Fibroblast of skin of scalp (primary cell): Measurements from ENCODE around the gene DLG2.

Experiments
- DNase-seq: peaks from one replicate; pipeline ENCODE4 v3.0.0-alpha.2; 2013

Gene DLG2

DNA sequence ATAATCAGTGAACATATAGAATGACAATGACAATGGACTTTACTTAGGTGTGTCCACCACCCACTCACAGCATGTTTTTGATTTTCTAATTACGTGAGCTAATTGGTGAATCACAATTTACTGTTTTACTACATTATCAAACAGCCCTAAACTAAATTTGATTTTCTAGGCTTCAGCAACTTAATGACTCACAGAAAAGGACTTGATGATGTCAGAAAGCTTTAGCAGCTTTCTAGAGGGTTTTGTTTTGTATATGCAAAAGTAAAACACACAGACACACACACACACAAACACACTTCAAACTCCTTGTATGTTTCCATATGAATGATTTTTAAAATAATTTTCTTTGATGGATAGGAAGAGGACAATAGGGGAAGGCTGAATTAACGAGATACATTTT lies 1462.4 kb downstream of the DLG2 start:
- peak; percentile 1 for DNase-seq

DNA sequence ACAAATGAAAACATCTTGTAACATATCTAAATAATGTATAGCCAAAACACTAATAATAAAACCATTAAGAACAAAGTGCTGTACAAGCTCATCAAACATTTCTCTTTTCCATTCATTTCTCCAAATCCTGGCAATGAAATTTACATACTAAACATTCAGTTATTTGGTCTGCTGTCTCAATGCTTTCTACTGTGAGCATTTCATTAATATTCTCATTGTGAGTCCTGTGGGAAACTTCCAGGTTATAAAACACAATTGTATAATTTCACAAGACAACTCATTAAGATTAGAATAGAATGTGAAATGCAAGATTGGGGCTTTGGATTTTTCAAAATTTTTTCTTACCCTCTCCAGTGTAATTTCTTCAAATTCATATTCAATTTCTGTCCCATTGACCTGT lies 1464.0 kb downstream of the DLG2 start:
- DNase-seq: no peak

DNA sequence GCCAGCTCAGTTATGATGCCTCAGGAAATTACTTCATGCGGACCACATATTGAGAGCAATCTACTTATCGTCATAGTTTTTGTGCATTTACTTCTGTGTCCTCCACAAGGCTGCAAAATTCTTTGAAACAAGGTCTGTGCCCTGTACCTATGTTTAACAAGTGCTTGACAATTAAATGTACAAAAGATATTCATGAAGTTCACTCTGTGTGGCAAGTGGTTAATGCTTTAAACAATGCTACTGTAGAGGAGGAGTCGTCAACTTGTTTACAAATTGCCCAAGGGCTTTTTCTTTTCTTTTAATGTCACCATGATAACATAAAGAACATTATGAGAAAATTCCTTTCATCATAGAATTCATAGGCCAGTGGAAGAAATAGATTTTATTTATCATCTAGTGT lies 1469.5 kb downstream of the DLG2 start:
- DNase-seq: no peak

DNA sequence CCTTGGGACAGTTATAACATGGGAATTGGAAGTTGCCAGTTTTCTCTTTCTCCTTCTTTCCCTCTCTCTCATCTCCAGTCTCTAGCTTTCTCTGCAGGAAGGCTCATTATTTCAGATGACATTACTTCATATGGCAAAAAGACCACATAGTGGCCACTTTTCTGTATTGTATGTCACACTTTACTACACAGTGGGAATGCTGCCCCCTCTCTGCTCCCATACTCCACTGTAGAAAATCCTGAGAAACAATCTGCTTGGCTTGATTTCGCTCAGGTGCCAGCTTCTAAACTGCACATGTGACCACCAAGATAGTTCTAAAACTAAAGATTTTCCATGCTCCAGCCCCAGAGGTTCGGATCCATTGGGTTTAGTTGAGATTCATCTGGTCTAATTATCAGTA lies 1480.3 kb downstream of the DLG2 start:
- no peak for DNase-seq

DNA sequence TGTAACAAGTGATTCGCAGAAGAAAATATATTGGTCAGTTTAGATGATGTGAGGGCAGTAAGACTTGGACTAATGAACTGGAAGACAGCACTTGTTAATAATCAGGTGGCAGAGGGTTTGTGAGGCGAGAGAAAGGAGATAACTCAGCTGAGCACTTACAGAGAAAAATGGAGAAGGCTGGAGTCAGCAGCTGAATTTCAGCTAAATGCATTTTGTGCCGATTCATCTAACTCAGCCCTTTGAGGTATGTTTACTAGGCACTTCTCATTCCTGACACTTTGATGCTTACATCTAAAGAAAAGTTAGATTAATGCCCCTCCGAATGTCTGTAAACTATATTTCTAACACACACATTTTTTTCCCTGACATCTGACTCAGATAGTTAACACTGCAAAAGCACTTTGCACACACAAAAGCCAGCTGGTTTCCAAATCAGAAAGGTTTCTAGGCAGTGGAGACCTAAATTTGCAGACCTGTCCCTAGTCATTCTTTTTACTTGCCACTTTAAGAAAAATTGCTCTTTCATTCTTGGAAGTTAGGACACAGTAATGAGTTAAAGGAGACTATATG lies 1481.4 kb downstream of the DLG2 start:
- no peak for DNase-seq

DNA sequence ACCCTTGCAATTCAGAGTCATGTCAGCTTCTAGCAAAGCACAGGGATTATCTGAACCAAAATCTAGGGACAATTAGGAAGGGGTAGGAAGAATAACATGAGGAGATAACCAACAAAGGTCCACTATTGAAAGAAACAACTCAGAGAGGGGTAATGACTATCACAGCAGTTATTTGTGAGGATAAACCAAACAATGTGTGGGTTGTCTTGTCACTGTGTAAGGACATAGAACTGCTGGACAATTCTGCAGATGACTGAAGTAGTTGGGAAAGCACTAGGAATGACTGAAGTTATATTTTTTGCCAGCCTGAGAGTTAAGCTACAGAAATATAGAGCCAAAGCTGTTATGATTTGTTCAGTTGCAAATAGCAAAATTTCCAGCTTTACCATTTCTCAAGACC lies 1482.6 kb downstream of the DLG2 start:
- DNase-seq: no peak

DNA sequence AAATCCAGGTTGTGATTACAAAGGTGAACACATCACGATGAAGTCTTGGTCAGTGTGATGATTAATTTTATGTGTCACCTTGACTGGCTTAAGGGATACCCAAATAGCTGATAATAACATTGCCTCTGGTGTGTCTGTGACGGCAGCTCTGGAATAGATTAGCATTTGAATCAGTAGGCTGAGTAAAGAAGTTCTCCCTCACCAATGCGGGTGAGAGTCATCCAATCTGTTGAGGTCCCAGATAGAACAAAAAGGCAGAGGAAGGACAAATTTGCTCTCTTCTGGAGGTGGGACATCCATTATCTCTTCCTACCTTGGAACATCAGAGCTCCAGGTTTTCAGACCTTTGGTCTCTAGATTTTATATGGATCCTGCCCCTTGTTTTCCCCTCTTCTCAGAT lies 1484.7 kb downstream of the DLG2 start:
- no peak for DNase-seq

DNA sequence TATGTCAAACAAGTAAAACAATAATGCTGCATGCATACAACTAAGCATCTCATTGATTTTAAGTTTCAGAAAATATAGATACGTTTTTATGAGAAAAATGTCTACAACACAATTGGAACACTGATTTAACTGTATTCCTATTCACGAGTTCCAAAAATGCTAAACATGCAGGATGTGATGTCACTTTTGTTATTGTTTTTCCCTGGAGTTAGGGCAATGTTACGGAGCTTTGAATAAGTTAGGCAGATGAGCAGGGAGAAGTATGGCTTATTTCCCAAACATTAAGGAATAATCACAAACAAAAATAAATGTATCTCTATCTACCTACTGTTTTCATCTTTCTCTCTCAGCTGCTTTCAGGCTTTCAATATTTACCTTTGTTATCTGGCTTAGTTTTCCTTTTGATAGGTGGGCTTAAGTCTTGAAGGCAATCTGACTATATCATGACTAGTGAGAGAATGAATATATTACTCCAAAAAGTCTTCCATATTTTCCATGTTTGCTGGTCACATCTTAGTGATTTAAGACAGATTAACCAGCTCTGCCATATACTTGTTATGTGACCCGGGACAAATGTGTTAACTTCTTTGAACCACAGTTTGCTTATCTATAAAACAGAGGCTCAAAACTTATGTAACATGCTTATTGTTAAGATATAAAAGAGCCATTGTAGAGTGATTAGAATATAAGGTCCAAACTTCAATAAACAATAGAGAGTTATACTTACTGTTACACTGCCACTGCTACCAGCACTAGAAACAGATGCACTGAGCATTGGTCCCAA lies 1486.6 kb downstream of the DLG2 start:
- DNase-seq: no peak

DNA sequence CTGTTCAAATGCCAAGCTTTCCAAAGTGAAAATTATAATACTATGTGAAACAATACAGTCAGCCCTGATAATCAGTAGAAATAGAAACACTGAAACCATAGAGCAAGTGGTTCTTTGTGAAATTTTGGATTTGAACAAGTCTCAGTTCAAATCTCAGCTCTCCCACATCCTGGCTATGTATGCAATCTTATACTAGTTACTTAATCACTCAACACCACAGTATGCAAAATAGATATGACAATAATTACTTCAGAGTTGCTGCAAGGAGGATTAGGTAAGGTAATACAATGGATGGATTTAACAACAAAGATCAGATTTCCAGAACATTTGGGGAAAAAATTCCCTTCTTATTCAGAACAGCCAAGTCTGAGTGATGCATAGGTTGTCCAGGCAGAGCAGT lies 1489.2 kb downstream of the DLG2 start:
- no peak for DNase-seq

DNA sequence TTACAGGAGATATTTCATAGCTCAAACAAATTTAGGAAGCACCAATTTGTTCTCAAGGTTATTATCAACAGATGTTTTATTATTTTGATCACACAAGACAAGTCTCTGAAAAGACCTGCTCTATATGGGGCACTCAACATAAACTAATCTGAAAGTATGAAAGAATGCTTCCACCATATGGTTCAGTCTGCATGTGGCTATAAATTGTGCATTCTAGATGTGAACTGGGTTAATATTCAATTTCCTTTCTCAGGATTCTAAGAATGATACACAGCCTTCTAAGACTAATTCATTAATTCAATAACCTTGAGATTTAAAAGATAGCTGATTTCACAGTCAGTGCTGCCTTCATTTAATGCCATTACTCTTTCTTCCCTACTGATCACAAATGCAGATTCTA lies 1489.6 kb downstream of the DLG2 start:
- no peak for DNase-seq

DNA sequence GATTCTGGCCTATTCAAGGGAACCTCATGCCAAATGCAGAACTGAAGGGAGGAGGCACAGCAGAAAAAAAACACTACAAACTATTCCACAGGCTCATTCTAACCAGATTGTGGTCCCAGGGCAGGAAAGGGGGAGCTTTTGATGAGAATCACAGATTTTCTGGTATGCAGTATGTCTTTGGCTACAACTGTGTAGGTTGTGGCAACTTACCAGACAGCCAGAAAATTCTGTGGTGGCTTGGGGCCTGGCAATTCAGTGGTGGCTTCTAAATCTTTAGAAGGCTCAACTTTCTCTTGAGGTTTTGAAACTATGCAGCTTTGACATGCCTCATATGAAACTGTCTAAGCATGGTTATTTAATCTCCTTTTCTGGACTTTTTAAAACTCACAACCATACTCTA lies 1490.2 kb downstream of the DLG2 start:
- peak; percentile 70 for DNase-seq

DNA sequence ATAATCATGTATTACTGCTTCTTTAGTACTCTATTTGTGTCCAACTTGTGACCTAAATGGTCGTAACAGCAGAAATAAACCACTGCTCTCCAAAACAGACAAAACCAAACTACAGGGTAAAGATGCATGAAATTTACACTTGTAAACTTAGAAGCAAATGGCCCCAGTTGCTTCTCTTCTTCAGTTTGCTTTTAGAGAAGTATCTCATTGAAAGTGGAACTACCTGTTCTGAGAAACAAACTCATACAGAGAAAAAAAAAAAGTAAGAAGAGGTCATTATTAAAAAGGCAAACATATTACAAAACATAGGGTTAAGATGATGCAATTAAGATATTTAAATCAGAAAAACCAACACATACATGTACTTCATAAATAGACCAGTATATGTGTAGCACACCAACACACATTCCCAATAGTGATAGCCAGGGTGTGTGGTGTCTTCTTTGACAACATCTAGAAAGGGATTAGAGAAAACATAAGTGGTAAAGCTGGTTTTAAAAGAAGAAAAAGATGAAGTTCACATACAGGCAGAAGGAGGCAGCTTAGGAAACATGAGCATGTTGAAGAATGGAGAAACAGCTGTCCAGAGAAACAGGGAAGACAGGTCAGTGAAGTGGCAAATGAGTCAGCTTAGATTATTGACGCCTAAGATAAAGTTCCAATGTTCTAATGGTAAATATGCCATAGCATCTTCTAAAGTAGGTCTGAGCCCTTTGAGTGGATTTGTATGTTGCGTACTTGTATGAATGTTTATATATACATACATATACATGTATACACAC lies 1496.3 kb downstream of the DLG2 start:
- no peak for DNase-seq

DNA sequence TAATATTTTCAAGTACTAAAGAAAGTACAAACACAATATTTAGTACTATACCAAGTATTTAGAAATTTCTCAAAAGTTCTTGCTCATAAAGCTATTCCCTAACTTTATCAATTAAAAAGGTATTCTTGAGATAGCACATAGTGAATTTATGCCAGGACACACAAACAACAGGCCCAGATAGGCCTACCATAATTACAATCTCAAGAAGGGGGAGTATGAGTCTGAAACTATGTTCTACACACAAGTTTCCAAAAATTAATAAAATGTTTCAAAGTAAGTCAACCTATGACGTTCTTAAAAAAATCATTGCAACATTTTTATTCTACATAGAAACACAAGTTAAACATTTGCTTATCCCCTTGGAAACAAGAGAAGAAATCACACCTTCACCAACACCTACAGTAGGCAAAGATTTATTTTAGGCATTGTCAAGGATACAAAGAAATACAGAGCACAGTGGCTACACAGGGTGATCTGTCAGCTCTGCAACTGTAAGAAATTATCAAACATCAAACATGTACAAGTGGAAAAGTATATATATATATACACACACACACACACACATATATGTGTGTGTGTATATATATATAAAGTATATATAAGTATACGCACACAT lies 1497.1 kb downstream of the DLG2 start:
- no peak for DNase-seq

DNA sequence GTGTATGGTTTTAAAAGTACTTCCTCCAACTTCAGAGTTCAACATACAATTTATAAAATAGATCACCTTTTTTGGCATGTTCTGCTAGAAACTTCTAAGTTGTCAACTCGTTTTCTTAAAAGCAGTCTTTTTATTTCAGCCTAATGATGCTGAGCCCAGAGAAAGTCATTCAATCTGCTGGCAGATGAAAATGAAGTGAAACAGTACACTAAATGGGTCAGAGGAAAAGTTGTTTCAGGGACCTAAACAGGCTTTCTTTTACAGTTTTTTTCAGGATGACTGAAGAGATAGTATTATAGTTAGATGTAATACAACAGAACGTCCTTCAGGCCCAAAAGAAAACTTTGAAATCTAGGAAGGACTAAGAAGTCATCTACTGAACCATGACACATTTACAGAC lies 1498.3 kb downstream of the DLG2 start:
- no peak for DNase-seq

DNA sequence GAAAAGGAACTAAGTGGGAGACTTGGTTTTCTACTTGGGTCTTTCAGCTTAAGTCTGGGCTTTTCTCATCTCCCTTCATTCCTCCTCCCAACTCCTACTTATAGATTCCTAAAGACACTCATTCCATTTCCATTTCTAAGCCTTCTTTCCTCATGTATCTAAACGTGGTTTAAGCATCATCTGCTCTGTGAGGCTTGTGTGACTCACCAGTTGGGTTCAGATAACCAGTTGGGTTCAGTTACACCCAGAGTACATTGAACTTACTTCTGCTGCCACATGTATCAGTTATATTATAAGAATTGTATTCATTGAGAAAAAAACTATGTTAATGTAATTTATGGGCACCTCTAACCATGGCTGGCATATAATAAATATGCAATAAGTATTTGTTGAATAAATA lies 1509.8 kb downstream of the DLG2 start:
- no peak for DNase-seq

DNA sequence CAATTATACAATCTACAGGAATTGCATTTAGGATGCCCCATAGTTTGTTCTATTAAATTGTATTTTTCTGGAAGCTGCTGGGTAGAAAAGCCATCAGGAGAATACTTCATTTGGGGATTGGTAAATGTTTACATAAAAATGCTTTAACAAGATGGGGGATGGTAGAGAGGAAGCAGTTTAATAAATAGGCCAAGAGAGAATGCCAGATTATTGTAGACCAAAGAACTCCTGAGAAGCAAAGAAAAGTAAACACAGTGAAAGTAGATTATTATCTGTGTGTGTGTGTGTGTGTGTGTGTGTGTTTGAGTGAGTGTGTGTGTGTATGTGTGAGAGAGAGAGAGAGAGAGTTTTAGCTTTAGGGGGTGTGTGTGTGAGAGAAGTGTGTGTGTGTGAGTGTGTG lies 1520.6 kb downstream of the DLG2 start:
- DNase-seq: no peak

DNA sequence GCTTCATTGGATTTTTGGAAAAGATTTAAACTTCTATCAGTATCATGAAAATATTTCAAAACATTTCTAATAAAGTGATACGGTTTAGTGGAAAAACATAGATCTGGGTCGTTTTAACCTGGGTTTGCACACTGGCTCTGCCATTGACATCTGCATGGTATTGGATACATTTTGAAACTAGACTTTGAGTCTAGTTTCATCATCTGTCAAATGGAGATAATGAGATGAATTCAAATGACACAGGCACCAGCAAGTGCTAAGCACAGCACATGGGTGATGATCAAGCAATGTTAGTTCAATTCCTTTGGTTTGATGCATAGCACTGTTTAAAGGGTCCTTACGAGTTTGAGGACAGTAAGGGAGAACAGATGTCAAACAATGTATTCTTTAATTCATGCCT lies 1522.0 kb downstream of the DLG2 start:
- no peak for DNase-seq

DNA sequence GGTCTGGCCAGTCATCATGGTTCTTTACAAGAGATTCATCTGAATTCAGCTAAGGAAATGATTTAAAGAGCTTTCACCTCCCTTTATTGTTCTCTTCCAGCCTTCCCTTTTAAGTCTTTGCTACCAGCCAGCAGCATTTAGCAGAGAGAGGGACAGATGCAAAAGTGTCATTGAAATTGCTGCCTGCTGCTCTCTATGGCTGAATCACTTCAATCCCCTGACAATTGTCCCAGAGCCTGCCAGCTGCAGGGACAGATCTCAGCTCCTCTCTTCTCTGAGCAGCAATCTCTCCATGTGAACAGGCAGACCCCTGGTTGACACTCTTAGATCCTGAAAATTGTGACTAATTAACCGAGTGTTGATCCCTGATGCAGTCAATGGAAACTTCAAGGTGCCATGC lies 1524.0 kb downstream of the DLG2 start:
- DNase-seq: no peak

DNA sequence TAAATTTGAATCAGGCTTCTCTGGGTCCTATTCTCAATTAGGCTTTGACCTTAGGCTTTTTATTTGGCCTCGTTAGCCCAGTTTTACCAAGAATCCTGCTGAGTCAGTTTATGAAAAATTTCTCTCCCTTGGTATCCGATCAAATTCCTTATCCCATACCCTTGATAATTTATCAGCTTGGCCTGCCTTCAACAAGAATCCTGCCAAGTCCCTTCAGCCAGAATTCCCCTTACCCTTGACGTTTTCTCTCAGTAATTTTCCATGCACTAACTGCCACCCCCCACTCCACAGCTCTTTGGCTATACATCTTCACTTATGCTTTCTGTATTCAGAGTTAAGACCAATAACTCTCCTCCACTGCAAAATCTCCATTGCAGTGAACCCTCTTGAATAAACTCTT lies 1530.0 kb downstream of the DLG2 start:
- no peak for DNase-seq

DNA sequence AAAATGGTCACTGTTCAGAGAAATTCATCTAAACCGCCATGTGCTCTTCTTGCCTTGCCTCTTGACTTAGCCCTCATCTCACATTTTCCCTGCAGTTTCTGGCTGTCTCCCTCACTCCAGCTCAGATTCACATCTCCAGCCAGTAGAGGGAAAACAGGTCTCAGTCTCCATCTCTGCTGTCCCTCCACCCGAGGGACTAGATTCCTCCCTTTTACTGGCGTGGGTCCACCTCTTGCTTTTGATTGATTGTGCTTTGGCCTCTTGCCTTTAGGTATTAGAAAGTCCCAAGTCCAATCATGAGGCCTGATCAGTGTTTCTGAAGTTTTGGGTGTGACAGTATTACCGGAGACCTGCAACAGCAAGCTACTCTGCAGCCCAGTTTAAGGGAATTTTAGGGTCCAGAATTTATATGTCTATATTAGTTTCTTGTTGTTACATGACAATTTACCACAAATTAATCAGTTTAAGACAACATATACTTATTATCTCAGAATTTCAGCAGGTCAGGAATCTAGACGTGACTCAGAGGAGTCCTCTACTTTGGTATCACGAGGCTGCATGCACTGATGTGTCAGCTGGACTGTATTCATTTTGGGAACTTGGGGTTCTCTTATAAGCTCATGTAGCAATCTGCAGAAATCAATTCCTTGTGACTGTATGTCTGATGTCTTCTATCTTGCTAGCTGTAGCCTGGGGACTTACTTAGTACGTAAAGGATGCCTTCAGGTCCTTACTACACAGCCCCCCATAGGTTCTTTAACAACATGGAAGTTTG lies 1535.7 kb downstream of the DLG2 start:
- DNase-seq: no peak

DNA sequence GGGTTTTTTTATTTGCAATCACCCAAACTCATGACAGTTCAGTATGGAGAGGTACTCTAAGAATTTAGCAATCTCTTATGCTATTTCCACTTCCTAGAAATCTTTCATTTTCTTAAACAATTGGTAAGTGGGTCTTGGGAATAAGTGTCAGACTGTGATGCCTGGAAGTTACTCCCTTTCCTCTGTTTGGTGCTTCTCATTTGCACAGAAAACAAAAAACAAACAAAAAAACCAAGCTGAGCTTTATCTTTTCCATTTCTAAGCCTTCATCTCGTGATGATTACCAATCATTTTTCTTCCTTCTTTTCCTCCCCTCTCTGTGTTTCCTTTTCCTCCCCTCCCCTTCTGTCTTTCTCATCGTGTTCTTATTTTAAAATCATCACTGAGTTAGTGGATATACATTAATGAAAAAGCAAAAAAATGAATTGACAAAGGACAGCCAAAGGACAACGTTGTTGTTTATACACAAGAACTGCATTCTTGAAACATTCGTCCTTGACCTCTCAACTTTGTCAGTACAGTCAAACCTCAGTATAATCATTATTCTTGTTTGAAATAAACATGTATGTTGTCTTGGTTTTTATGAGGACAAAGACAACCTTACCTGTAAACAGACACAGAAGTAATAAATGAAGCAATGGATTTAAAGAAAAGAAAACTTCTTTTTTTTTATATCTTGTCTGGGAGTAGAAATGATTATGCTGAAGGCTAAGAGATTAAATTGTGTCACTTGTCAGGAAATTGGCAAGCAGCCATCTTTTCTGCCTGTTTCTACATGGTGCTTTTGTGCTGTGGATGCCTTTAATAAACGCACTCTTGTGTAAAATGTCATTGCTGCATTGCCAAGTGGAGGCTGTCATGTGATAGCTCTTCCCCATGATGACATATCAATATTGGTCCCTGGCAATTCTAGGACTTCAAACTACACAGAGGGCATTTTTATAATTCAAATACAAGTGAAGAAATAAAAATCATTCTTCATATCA lies 1537.8 kb downstream of the DLG2 start:
- DNase-seq: no peak
